ENCODE results near the gene VEGFA. TPM values are rescaled to one million over a fixed set of nuclear protein-coding genes. Genes with fewer than 3 reads are reported as not detected.

Gene VEGFA
- polyA plus RNA-seq, 1 donor, result 312 TPM

GRCh38 chr6:43782764-43783513 lies 12.9 kb downstream of the VEGFA start:
- no peak for DNase-seq

GRCh38 chr6:43784049-43784855 lies 14.2 kb downstream of the VEGFA start:
- DNase-seq, result no peak

DNA sequence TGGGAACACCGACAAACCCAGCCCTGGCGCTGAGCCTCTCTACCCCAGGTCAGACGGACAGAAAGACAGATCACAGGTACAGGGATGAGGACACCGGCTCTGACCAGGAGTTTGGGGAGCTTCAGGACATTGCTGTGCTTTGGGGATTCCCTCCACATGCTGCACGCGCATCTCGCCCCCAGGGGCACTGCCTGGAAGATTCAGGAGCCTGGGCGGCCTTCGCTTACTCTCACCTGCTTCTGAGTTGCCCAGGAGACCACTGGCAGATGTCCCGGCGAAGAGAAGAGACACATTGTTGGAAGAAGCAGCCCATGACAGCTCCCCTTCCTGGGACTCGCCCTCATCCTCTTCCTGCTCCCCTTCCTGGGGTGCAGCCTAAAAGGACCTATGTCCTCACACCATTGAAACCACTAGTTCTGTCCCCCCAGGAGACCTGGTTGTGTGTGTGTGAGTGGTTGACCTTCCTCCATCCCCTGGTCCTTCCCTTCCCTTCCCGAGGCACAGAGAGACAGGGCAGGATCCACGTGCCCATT lies 15.3 kb downstream of the VEGFA start:
- no peak for DNase-seq

- DNase-seq, result no peak
Measured at GRCh38 chr6:43785904-43786303, 15.9 kb downstream of the VEGFA start.

DNA sequence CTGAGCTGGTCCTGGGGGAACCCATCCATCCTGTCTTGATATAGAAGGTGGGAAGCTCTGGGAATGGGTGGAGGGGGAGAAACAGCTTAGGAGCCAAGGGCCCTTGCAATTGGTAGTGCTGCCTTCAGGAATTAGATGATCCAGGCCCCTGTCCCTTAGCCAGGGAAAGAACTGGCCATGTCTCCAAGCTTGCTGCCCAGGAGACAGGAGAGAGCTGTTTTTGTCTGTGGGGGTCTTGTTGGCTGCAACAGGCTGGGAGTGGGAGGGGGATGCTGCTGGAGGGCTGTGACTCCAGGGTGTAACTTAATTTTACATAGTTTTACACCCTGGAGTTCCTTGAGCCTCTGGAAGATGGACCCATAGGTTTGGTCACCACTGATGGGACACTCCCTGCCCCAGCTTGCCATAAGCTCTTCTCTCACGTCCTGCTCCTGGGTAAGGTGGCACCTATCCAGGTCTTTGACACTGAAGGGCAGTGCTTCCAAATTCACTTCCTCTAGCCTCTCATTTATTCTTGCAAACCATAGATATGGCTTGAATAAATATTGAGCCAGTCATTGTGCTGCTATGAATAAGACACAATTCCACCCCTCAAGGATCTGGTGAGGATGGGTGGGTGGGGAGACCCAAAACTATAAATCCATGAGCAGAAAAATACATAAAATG lies 16.8 kb downstream of the VEGFA start:
- DNase-seq, result no peak

GRCh38 chr6:43788301-43788700 lies 18.3 kb downstream of the VEGFA start:
- no peak for DNase-seq

DNA sequence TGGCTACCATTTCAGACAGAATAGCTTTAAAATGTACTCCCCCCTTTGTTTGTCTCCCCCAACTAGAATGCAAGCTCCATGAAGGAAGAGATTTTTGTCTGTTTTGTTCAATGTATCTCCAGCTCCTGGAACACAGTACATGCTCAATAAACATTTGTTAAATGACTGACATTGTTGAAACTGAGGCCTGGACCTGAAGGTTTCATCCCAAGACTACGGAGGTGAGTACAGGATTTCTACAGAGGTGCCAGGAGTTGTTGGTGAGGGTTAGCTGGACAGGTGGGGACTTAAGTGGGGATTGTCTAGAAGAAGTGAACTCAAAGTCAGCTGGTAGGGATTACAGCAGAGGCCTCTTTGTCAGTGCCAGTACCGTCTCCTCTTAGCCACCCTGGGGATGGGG lies 19.4 kb downstream of the VEGFA start:
- DNase-seq, result no peak

DNA sequence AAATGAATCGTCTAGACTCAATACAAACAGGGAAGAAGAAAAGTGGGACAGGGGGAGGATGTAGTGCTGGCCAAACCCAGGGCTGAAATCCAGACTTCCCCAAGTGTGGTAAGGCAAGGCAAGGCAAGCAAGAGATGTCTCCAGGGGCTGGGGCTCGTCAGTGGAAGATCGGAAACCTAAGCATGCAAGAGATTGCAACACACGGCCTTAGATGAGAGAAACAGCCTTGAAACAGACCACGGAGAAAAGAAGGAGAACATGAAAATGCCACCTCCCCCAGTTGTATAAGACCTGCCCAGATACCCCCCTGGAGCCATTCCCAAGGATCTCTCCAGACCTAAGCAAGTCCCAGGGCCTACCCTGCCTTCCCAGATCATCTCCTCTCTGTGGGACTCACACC lies 20.0 kb downstream of the VEGFA start:
- no peak for DNase-seq

GRCh38 chr6:43791745-43792422 lies 21.9 kb downstream of the VEGFA start:
- no peak for DNase-seq

DNA sequence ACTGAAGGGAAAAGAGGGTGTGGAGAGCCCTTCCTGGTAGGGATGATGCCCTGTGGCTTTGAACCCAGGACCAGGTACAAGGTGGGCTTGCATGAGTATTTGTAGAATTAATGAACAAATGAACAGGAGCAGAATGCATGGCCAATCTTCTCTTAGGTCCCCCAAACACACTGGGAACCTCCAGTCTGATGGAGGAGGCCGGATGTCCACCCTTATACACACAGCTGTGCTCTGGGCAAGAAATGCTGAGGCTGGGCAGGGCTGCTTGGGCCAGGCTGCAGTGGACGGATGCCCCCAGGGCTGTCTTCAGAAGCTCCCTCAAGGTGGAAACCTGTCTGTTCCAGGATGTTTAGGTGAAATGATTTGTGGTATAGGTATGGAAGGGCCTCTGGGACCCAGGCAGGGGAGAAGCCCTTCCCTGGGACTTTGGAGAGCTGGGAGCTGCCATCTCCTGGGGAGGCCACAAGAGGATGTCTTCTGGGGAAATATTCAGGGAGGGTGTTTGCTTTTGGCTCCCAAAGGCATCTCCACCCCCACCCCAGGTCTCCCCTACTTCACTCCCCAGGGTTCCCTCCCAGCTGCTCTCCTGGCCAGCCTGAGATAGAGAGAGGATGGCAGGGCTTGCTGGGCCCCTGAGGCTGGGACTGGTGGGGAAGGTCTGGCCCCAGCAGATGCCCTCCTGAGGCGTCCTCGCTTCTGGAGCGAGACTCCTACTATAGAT lies 23.3 kb downstream of the VEGFA start:
- no peak for DNase-seq

- DNase-seq, result no peak
Measured at GRCh38 chr6:43793875-43794242, 23.8 kb downstream of the VEGFA start.

GRCh38 chr6:43795421-43795820 lies 25.4 kb downstream of the VEGFA start:
- DNase-seq, result no peak

- DNase-seq, result no peak
Measured at GRCh38 chr6:43796168-43796567, 26.2 kb downstream of the VEGFA start.

- no peak for DNase-seq
Measured at GRCh38 chr6:43796903-43797890, 27.2 kb downstream of the VEGFA start.

DNA sequence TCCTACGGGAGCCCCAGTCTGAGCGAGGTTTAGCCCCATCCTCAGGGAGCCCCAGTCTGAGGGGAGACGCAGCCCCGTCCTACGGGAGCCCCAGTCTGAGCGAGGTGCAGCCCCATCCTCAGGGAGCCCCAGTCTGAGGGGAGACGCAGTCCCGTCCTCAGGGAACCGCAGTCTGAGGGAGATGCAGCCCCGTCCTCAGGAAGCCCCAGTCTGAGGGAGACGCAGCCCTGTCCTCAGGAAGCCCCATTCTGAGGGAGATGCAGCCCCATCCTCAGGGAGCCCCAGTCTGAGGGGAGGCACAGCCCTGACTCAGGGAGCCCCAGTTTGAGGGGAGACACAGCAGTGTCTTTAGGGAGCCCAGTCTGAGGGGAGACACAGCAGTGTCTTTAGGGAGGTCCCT lies 27.9 kb downstream of the VEGFA start:
- no peak for DNase-seq

GRCh38 chr6:43798688-43799444 lies 28.9 kb downstream of the VEGFA start:
- DNase-seq, result no peak

DNA sequence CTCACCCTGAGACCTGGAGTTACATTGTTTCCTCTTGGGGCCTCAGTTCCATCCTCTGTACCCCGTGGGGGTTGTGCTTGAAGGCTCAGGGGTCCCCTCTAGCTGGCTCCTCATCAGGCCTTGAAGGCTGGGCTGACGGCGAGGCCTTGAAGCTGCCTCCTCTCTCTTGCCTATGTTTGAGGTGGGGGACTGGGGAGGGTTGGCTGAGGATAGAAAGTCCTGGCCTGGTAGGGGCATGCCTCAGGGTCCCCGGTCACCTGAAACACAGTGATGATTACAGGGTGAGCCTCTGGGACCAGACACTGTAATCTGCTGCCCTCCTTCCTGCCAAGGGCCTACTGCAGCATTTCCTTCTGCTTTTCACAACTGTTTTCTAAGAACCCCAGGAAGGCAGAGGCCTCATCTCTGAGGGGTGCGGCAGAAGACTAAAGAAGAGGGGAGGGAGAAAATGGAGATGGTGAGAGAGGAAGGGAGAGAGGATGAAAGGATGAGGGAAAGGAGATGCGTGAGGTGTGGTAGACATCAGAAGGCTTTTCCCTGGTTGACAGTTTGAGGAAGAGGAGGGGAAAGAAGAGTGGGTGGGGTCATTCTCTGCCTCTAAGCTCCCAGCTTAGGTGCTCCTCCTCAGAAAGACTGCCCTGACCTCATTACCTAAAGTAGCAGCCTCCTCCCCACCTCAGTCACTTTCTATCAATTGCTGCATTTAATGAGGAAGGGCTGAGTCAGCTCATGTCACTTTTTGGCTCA lies 29.7 kb downstream of the VEGFA start:
- DNase-seq, result no peak

DNA sequence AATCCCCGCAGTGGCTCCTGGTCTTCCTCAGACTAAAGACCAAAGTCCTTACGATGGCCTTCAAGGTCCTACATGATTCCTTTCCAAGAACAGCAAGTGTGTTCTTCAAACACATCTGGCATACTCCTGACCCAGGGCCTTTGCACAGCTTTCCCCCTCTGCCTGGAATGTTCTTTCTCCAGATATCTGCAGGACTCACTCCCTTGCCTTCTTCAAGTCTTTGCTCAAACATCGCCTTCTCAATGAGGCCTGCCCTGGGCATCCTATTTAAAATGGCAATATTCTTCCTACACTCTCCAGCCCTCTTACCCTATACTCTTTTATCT lies 30.2 kb downstream of the VEGFA start:
- no peak for DNase-seq

Measured in left kidney (tissue), 2 donors.